Omental fat pad (tissue), 4 donors: ENCODE data around the gene ZBTB44. TPM values are rescaled to one million over a fixed set of nuclear protein-coding genes. Genes with fewer than 3 reads are reported as not detected.

Experiments used
- ATAC-seq: fragments of 150-250 bp; one replicate; pipeline ENCODE4 v1.9.1; 2016; ENCODE audit warnings: mild to moderate bottlenecking, moderate library complexity; ENCODE audit not compliant: low FRiP score
- DNase-seq: peaks from one replicate; pipeline ENCODE4 v3.0.0-alpha.2; 2019; ENCODE audit warnings: low spot score
- total RNA-seq, 4 donors: library from RNA; depleted of rRNA; stranded (reverse); fragments of >200 nt; gene quantifications; one replicate each; pipeline ENCODE4 v1.1.0, GENCODE V29; 2016
- TF ChIP-seq, protein P1 (sequence below), 3 donors: fragments of 450-650 bp; IDR thresholded peaks; one replicate each; pipeline ENCODE4 v1.5.1; 2016 to 2017; ENCODE audit warnings: antibody characterized with exemption in 3 of 3, mild to moderate bottlenecking in 3 of 3, moderate library complexity in 2 of 3

ZBTB44 gene, protein sequence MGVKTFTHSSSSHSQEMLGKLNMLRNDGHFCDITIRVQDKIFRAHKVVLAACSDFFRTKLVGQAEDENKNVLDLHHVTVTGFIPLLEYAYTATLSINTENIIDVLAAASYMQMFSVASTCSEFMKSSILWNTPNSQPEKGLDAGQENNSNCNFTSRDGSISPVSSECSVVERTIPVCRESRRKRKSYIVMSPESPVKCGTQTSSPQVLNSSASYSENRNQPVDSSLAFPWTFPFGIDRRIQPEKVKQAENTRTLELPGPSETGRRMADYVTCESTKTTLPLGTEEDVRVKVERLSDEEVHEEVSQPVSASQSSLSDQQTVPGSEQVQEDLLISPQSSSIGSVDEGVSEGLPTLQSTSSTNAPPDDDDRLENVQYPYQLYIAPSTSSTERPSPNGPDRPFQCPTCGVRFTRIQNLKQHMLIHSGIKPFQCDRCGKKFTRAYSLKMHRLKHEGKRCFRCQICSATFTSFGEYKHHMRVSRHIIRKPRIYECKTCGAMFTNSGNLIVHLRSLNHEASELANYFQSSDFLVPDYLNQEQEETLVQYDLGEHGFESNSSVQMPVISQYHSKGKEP
- 10 to 100 TPM; 37.0 to 81.0 (median 46.6) TPM for total RNA-seq

DNA sequence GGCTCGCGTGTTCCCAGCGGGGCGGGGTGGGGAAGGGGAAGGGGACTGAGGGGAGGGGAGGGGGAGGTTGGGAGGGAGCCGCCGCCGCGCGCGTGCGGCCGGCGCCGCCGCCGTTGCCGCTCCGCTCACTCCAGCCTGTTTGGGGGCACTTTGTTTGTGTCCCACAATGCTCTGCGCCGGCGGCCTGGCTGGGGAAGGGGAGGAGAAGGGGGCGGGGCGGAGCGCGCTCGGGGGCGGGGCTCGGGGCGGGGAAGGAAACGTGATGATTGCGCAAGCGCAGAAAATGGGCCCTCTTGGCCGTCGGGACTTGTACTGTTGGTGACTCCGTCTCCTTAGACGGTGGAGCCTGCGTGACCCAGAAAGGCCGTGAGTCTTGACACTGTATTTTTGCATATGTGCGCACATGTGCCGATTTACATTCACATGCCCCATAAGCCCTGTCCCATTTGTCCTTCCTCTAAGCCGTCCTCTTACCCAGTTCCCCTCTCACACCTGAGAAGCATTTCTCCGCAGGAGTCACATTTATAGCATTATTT is at the start of gene ZBTB44:
Gene ZBTB44, minus strand, starts transcription at position 168 of the 536 bp plus-strand sequence. CDS start 53,044 bp downstream, outside the sequence.
- ATAC-seq (peak; percentile 97), DNase-seq (peak; percentile 87)
- TF ChIP-seq, protein P1, sequence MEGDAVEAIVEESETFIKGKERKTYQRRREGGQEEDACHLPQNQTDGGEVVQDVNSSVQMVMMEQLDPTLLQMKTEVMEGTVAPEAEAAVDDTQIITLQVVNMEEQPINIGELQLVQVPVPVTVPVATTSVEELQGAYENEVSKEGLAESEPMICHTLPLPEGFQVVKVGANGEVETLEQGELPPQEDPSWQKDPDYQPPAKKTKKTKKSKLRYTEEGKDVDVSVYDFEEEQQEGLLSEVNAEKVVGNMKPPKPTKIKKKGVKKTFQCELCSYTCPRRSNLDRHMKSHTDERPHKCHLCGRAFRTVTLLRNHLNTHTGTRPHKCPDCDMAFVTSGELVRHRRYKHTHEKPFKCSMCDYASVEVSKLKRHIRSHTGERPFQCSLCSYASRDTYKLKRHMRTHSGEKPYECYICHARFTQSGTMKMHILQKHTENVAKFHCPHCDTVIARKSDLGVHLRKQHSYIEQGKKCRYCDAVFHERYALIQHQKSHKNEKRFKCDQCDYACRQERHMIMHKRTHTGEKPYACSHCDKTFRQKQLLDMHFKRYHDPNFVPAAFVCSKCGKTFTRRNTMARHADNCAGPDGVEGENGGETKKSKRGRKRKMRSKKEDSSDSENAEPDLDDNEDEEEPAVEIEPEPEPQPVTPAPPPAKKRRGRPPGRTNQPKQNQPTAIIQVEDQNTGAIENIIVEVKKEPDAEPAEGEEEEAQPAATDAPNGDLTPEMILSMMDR (IDR thresholded peaks at IDR 0.05): no peak

DNA sequence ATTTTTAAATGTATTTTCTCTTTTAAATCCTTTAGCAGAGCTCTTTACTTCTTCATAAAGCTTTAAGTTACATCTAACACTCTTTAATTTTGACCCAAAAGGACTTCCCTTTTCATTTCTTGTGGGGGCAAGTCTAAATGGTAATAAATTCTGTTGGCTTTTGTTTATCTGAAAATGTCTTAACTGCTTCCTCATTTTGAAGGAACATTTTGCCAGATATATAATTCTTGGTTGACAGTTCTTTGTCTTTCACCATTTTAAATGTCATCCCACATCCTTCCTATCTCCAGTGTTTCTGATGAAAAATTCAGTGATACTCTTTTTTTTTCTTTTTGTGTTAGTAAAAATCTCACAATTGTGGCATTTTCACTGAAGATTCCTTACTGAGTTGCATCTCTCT is 44.7 kb upstream of the ZBTB44 start:
- no peak for ATAC-seq
- TF ChIP-seq, protein P1 (IDR thresholded peaks at IDR 0.05): no peak
- no peak for DNase-seq

DNA sequence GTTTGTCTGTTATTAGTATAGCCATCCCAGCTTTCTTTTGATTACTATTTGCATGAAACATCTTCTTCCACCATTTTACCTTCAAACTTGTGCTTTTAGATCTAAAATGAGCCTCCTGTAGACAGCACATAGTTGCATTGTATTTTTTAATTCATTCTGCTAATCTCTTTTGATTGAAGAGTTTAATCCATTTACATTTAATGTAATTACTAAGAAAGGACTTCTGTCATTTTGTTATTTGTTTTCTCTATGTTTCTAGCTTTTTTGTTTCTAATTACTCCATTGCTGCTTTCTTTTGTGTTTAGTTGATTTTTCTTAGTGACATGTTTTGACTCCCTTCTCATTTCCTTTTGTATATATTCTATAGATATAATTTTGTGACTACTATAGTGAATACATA is 43.7 kb upstream of the ZBTB44 start:
- DNase-seq (no peak), ATAC-seq (no peak)
- TF ChIP-seq, protein P1 (IDR thresholded peaks at IDR 0.05): no peak

DNA sequence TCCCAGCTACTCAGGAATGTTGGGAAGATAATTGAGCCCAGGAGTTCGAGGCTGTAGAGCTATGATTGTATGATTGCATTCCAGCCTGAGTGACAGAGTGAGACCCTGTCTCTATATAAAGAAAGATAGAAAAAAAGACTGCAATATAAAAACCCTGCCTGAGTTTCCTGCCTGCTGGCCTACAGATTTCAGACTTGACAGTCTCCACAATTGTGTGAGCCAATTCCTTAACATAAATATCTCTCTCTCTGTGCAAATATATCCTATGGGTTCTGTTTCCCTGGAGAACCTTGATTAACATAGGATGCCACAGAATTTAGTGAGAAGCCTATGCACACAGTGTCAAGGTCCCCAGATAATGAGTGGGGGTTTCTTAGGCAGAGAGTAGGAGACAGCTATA is 32.5 kb upstream of the ZBTB44 start:
- DNase-seq (no peak), ATAC-seq (no peak)
- TF ChIP-seq, protein P1 (IDR thresholded peaks at IDR 0.05): no peak

DNA sequence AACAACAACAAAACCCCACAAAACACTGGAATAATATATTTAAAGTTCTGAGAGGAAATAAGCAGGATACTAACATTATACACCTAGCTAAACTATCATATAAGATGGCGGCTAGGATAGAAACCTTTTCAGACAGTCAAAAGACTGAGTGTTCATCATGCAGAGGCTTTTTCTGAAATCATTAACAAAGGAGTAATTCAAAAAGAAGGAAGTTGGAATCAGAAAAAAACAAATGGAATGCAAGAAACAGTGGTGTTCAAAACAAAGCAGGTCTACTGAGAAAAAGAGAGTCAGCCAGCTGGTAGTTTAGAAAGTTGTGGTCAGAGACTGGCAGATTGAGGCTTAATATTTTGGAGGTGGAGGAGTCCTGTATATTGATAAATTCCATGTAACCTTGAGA is 30.1 kb upstream of the ZBTB44 start:
- TF ChIP-seq, protein P1 (IDR thresholded peaks at IDR 0.05): no peak
- ATAC-seq (no peak), DNase-seq (no peak)

DNA sequence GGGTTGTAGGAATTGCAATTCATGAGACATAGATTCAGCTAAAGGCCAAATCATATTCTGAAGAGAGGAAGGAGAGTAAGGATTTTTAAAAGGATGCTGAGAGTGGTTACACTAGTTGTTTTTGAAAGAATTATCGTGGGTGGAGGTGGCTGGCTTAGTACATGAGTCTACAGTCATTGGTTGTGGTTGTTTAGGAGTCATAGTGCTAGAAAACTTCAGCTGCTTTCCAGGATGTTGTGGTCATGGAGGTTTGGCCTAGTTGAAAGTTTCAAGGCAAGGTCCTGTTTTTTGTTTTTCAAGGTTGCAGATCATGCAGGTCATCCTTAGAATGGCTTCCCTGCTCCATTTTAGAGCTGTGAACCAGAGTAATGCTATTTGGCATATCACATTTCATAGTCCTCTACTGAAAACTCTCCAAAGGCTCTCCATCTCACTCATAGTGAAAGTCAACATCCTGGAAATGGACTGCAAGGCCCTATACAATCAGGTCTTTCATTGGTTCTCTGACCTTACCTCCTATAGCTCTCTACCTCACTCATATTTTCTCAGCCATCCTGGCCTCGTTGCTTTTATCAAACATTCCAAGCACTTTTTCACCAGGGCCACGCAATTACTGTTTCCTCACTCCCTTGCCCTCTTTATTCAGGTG is 26.1 kb upstream of the ZBTB44 start:
- TF ChIP-seq, protein P1 (IDR thresholded peaks at IDR 0.05): no peak
- ATAC-seq (no peak), DNase-seq (no peak)
